ENCODE measurements around the gene PDZD11.
"Not testable (repeated sequence)": the region's sequence is repeated elsewhere in the genome, so short reads cannot be mapped to it uniquely, and the experiment has no call there.

The PDZD11 gene

GRCh38 chrX:70260104-70260503 lies 29.6 kb downstream of the PDZD11 start, which contains the start of gene P2RY4:
P2RY4 (minus strand) TSS chrX:70260204; CDS start chrX:70259624, 580 bp downstream.
- Histone ChIP-seq H3K27ac (no peak within 1 kb of the TSS), H3K4me1 (no peaks in the 10 kb centered on the region), H3K9ac (no peak within 1 kb of the TSS), H3K4me3 (no peak within 1 kb of the TSS), H3K27me3 (peaks cover 70% of the 10 kb centered on the region), H4K20me1 (no peaks in the 10 kb centered on the region; the same call in 1 of the 2 replicates), H3K4me2 (no peak within 1 kb of the TSS), H3K9me3 (no peaks in the 10 kb centered on the region), H3K36me3 (no peaks in the 10 kb centered on the region)
- TF ChIP-seq Cebpa-rat (IDR thresholded peaks at IDR 0.05), result no peak

- Histone ChIP-seq H3K36me3 (no peaks in the 10 kb centered on the region), H3K27ac (no peak overlapping the region), H3K4me3 (no peak overlapping the region), H4K20me1 (no peaks in the 10 kb centered on the region; the same call in 1 of the 2 replicates), H3K4me1 (no peaks in the 10 kb centered on the region), H3K9ac (no peak overlapping the region), H3K27me3 (peaks cover 82% of the 10 kb centered on the region), H3K4me2 (no peak overlapping the region), H3K9me3 (no peaks in the 10 kb centered on the region)
- no peak for TF ChIP-seq Cebpa-rat (IDR thresholded peaks at IDR 0.05)
Observed at GRCh38 chrX:70257423-70258288, 32.1 kb downstream of the PDZD11 start.

- no peak overlapping the region for H3K27ac ChIP-seq
- no peaks in the 10 kb centered on the region for H3K4me1 ChIP-seq
- H3K36me3 ChIP-seq, result no peaks in the 10 kb centered on the region
- H3K4me2 ChIP-seq, result no peak overlapping the region
- H3K9ac ChIP-seq, result no peak overlapping the region
- no peak overlapping the region for H3K4me3 ChIP-seq
- H3K27me3 ChIP-seq, result peaks cover 80% of the 10 kb centered on the region
- H3K9me3 ChIP-seq, result no peaks in the 10 kb centered on the region
- no peaks in the 10 kb centered on the region; the same call in 1 of the 2 replicates for H4K20me1 ChIP-seq
- no peak for TF ChIP-seq Cebpa-rat (IDR thresholded peaks at IDR 0.05)
Observed at GRCh38 chrX:70255452-70255851, 34.3 kb downstream of the PDZD11 start.

- H4K20me1 ChIP-seq, result no peaks in the 10 kb centered on the region; the same call in 1 of the 2 replicates
- no peak overlapping the region for H3K4me3 ChIP-seq
- no peak overlapping the region for H3K27ac ChIP-seq
- no peaks in the 10 kb centered on the region for H3K4me1 ChIP-seq
- no peaks in the 10 kb centered on the region for H3K9me3 ChIP-seq
- no peak overlapping the region for H3K4me2 ChIP-seq
- TF ChIP-seq Cebpa-rat (IDR thresholded peaks at IDR 0.05), result no peak
- peaks cover 77% of the 10 kb centered on the region for H3K27me3 ChIP-seq
- no peak overlapping the region for H3K9ac ChIP-seq
- no peaks in the 10 kb centered on the region for H3K36me3 ChIP-seq
Observed at GRCh38 chrX:70254909-70255308, 34.8 kb downstream of the PDZD11 start.

- H3K27ac ChIP-seq, result no peak overlapping the region
- H3K9ac ChIP-seq, result no peak overlapping the region
- no peak overlapping the region for H3K4me2 ChIP-seq
- H4K20me1 ChIP-seq, result no peaks in the 10 kb centered on the region
- H3K9me3 ChIP-seq, result no peaks in the 10 kb centered on the region
- TF ChIP-seq Cebpa-rat (IDR thresholded peaks at IDR 0.05), result no peak
- peaks cover 74% of the 10 kb centered on the region for H3K27me3 ChIP-seq
- H3K4me3 ChIP-seq, result no peak overlapping the region
- no peaks in the 10 kb centered on the region for H3K4me1 ChIP-seq
- H3K36me3 ChIP-seq, result no peaks in the 10 kb centered on the region
Observed at GRCh38 chrX:70254063-70254400, 35.7 kb downstream of the PDZD11 start.

- H3K4me1 ChIP-seq, result no peaks in the 10 kb centered on the region
- peaks cover 75% of the 10 kb centered on the region for H3K27me3 ChIP-seq
- no peaks in the 10 kb centered on the region for H3K36me3 ChIP-seq
- no peaks in the 10 kb centered on the region for H4K20me1 ChIP-seq
- H3K9ac ChIP-seq, result no peak overlapping the region
- no peak overlapping the region for H3K27ac ChIP-seq
- no peak overlapping the region for H3K4me2 ChIP-seq
- no peaks in the 10 kb centered on the region for H3K9me3 ChIP-seq
- no peak for TF ChIP-seq Cebpa-rat (IDR thresholded peaks at IDR 0.05)
- H3K4me3 ChIP-seq, result no peak overlapping the region
Observed at GRCh38 chrX:70253377-70254062, 36.2 kb downstream of the PDZD11 start.

- Histone ChIP-seq H3K27me3 (peaks cover 73% of the 10 kb centered on the region), H3K4me2 (no peak overlapping the region), H3K9ac (no peak overlapping the region), H3K4me3 (no peak overlapping the region), H4K20me1 (no peaks in the 10 kb centered on the region), H3K27ac (no peak overlapping the region), H3K36me3 (no peaks in the 10 kb centered on the region), H3K9me3 (no peaks in the 10 kb centered on the region), H3K4me1 (no peaks in the 10 kb centered on the region)
- no peak for TF ChIP-seq Cebpa-rat (IDR thresholded peaks at IDR 0.05)
Observed at GRCh38 chrX:70252491-70252890, 37.2 kb downstream of the PDZD11 start.

GRCh38 chrX:70247252-70247651 lies 42.5 kb downstream of the PDZD11 start:
- TF ChIP-seq Cebpa-rat (IDR thresholded peaks at IDR 0.05), result no peak
- no peaks in the 10 kb centered on the region for H3K36me3 ChIP-seq
- no peak overlapping the region for H3K4me3 ChIP-seq
- H3K9me3 ChIP-seq, result no peaks in the 10 kb centered on the region
- no peak overlapping the region for H3K27ac ChIP-seq
- H3K4me2 ChIP-seq, result no peak overlapping the region
- no peaks in the 10 kb centered on the region for H4K20me1 ChIP-seq
- no peak overlapping the region for H3K9ac ChIP-seq
- H3K4me1 ChIP-seq, result no peaks in the 10 kb centered on the region
- H3K27me3 ChIP-seq, result peaks cover 79% of the 10 kb centered on the region

GRCh38 chrX:70244881-70245280 lies 44.8 kb downstream of the PDZD11 start:
- no peaks in the 10 kb centered on the region for H3K4me1 ChIP-seq
- H4K20me1 ChIP-seq, result no peaks in the 10 kb centered on the region; the same call in 1 of the 2 replicates
- no peak overlapping the region for H3K4me3 ChIP-seq
- H3K9ac ChIP-seq, result no peak overlapping the region
- H3K4me2 ChIP-seq, result no peak overlapping the region
- H3K27me3 ChIP-seq, result peaks cover 84% of the 10 kb centered on the region
- H3K27ac ChIP-seq, result no peak overlapping the region
- no peaks in the 10 kb centered on the region for H3K9me3 ChIP-seq
- H3K36me3 ChIP-seq, result no peaks in the 10 kb centered on the region
- TF ChIP-seq Cebpa-rat (IDR thresholded peaks at IDR 0.05), result no peak

- not testable (repeated sequence) for H3K9me3 ChIP-seq, H4K20me1 ChIP-seq, H3K9ac ChIP-seq, H3K4me3 ChIP-seq, H3K27ac ChIP-seq, H3K36me3 ChIP-seq, H3K4me1 ChIP-seq, H3K4me2 ChIP-seq
- H3K27me3 ChIP-seq, result peaks cover 88% of the 10 kb centered on the region
Observed at GRCh38 chrX:70243601-70244000, 46.1 kb downstream of the PDZD11 start.
